GM18498 (cell line): ENCODE measurements around the gene GJB6.
"Not testable (repeated sequence)": the region's sequence is repeated elsewhere in the genome, so short reads cannot be mapped to it uniquely, and the experiment has no call there.

Source experiments
- ATAC-seq: cut with Tn5 transposase; IDR thresholded peaks from one replicate; pipeline ENCODE4 v1.9.1; 2021; ENCODE audit warnings: mild to moderate bottlenecking, moderate library complexity; ENCODE audit not compliant: unreplicated experiment

GJB6 gene

DNA sequence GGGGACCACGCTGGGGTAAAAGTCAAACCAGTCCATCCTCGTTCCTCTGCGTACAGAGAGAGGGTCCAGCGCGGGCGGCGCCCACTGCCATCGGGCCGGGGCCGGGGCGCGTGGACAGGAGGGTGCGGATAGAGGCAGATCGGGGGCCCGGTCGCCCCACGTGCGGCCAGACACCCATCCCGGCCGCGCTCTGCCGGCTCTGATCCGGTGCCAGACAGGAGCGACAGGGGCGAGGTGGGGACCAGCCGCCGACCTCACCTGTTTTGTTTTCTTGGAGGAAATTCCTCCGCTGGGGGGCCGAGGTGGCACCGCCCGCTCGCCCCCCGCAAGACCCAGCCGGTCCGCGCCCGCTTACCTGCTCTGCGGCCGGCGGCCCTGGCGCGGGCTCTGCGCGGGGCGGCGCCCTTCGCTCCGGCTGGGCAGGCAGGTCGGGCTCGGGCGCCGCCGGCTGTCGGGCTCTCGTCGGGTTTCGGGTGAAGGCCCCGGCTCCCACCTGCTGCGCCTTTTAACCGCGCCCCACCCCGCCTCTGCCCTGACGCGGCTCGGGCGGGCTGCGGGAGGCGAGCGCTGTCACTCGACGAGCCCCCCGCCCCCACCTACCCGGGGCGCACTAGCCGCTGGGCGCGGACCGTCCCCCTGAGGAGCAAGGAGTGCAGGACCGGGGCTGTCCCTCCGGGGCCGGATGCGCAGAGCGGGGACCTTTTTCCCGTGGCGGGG is at the start of gene GJB6:
Gene GJB6 (minus strand): TSS at position 481 of the 717 bp plus-strand sequence. CDS start 8,839 bp downstream, outside the sequence.
- ATAC-seq = no peak

DNA sequence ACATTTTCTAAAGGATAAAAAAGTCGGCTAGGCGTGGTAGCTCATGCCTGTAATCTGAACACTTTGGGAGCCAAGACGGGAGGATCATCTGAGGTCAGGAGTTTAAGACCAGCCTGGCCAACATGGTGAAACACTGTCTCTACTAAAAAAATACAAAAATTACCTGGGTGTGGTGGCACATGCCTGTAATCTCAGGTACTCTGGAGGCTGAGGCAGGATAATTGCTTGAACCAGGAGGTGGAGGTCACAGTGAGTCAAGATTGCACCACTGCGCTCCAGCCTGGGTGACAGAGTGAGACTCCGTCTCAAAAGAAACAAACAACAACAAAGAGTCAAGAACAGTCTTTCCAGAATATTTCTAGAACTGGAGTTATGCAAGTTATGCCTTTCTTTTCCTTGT is 44.8 kb upstream of the GJB6 start:
- ATAC-seq = not testable (repeated sequence)

DNA sequence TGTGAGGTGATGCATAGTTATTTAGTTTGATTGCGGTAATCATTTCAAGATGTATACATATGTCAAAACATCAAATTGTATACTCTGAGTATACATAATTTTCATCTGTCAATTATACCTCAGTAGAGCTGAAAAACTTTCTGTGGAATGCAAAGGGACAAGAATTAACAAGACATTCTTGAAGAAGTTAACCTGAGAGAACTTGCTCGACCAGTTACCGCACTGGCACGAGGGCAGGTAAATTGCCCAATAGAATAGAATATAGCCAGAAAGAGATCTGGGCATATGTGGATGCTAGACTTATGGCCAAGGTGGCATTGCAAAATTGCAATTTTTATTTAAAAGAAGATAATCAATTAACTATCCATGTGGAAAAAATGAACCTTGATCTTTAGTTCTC is 42.3 kb upstream of the GJB6 start:
- no peak for ATAC-seq

DNA sequence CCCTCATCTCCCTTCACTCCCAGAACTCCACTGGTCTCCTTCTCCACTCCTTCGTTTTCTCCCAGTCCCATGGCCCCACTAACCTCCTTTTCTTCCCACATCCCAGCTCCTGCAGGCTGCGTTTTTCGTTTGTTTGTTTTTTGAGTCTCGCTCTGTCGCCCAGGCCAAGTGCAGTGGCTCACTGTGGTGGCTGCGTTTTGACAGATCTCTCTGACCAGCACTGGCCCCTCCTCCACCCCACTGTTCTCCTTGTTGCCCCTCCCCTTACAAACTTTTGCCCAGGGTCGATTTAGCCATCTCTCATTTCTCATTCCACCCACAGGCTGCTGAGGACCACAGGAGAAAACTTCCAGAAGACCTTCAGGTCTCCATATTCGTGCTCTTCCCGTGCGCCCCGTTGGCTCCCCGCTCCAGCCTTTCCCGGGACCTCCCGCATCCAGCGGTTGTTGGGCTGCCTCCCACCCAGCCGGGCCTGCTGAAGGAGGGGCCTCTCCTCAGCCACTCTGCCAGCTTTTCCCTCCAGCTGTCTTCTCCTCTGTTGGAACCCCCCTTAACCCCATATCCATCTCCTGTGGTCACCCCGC is 40.6 kb upstream of the GJB6 start:
- ATAC-seq = no peak

DNA sequence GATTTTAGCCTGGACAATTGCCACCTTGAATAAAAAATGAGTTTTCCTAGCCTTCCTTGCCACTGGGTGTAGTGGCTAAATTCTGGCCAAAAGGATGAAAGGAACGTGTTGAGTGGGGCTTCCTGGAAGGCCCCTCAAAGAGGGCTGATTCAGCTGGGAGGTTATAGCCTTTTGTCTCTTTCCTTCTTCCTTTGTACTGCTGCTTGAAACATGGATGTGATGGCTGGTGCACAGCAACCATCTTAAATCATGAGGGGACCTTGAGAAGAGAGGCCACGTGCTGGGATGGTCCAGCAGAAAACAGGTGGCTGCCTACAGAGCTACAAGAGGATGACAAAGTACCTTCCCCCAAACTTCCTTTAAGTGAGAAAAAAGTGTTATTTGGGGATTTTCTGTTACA is 40.0 kb upstream of the GJB6 start:
- no peak for ATAC-seq

DNA sequence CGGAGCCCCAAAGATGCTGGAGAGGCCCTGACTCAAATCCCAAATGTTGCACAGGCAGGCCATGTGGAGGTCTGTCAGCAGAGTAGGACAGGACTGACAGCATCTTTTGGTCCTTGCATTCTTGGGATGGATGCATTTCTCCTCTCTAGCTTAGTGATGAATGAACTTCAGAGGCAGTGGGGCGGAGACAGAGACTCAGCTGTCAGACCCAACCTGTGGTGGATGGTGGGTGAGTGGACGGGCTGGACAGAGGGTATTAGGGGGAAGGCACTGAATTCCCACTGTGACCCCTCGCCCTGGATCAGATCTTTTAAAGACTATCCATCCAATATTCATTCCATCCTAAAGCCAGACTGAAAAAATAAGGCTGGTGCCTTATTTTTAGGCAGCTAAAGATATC is 39.3 kb upstream of the GJB6 start:
- ATAC-seq = no peak

DNA sequence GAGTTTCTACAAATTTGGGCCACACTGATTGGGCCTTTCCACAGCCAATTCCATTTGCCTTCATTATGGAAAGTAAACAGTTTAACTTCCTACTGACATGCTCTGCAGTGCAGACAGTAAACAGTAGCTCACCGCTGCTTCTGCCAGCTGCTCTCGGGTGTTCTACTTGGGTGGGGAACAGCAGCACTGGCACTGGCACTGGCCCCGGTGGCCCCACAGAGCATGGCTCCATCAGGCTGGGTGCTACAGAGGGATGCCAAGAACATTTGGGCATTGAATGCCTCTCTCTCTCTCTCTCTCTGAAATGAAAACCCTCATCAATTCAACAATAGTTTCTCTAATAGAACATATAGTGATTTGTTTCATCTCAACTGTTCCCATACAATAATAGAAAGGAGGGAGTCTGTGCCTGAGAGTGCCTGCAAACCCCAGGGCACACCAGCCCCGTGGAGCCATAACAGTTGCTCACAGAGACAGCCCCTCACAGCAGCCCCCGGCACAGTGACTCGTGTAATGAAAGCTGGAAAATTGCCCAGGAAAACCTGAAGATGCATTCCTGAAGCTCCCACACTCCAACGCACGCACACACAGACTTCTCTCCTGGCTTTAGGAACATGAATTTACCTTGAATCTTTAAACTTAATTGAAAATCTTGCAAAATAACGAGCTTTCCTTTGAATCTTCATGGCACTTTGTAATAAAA is 38.2 kb upstream of the GJB6 start:
- no peak for ATAC-seq

DNA sequence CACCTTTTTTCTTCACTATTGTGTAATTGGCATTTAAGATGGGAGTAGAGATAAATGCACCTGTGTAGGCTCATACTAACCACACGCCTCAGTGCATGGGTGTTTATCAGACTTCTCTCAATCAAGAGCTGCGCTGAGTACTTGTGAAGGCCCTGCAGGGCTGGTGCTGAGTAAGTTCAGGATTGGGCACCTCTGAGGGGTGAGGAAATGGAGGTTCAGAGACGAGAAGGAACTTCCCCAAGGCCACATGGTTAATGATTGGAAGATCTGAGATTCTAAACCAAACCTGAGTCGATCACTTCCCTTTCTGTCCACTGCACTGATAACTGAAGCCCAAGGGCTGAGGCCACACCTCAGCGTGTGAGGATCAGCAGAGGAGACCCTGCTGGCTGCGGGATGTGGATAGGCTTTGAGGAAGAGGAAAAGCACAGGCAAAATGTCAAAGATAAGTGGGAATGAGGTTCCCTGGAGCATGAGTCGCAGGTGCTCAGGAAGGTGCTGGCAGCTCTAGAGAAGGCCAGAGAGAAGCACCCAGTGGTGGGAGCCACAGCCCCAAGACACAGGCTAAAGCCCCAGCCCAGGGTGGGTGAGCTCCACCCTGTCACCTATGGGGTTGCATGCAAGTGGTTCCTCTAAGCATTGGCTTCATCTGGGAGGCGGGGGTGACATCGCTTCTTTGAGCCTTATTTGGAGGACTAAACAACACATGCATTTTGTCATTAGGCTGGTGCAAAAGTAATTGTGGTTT is 32.3 kb upstream of the GJB6 start:
- peak; percentile 97 for ATAC-seq

DNA sequence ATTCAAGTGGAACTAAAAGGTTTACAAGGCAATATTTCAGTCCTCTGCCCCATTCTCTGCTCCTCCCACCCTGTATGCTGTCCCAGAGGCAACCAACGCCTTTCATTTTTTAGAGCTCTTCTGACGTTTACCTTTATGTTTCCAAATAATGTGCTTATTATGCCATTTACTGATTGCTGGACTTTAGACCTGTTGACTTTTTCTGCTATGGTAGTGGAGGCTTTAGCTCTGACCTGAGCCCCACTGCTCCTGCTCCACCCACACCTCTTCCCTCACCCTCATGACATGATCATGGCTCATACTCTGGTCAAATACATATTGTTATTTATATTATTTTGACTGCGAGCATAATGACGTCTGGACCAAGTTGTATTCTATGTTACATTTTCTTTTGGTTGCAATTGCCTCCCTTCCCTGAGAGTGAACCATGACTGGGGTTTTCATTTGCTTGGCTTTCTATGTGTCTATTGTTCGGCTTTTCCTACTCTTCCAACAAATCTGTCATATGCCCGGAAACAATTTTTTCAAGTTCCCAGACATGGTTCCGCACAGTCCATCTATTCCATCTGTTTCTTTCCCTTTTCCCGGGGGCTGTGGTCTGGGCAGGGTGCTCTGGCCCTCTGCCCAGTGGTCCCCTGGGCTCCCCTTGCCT is 31.4 kb upstream of the GJB6 start:
- no peak for ATAC-seq

DNA sequence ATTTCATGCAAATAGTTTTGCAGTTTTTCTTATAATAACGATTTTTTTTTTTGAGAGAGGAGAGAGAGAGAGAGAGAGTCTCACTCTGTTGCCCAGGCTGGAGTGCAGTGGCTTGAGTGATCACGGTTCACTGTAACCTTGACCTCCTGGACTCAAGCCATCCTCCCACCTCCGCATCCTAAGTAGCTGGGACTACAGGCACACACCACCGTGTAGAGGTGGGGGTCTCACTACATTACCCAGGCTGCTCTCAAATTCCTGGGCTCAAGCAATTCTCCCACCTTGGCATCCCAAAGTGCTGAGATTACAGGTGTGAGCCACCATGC is 26.8 kb upstream of the GJB6 start:
- ATAC-seq = no peak

DNA sequence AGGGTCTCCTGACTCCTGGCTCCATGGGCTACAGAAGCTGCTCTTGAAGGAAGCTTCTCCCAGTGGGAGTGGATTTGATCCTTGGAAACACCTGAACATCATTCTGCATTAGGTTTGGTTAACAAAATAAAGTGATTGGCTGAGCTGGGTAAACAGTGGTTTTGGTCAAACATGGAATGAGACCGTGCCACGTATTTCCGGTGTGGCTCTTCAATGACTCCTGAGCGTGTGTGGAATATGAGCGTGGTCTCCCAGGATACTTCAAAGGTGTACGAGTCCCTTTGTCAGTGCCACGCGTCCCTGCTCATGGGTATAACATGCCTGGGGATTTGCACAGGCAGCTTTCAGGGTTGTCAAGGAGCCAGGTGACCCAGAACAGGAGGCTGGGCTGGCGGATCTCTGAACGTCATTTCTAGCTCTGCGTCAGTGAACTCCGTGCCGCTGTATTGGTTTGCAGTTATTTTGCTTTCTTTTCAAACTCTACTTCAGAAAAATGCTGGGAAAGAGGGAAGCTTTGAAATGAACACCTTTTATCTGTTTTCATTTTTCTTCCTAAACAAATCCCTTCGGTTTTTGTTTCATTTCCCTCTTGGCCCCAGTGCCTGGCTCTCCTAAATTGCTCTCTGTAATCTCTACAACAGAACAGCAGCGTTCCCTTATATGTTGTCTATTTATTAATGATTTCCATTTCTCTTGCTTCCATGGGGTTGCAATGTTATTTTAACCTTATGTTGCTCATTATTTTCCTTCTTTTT is 26.3 kb upstream of the GJB6 start:
- no peak for ATAC-seq

DNA sequence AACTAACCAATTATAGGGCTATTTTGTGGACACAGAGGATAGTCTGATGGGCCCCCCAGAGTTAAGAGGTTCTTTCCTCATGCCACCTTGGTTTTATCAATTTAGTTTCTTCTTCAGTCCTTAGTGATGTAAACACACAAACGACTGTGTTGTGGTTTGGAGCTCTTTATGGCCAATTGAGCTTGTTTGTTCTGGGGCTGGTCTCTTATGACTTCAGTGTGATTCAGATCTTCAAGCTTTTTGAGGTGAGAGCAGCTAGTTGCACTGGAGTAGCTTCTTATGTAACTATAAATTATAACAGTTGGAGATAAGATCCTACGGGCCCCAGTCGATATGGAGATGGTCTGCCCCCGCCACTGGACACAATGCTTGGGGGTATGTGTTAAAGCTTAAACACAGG is 22.0 kb upstream of the GJB6 start:
- ATAC-seq = no peak

DNA sequence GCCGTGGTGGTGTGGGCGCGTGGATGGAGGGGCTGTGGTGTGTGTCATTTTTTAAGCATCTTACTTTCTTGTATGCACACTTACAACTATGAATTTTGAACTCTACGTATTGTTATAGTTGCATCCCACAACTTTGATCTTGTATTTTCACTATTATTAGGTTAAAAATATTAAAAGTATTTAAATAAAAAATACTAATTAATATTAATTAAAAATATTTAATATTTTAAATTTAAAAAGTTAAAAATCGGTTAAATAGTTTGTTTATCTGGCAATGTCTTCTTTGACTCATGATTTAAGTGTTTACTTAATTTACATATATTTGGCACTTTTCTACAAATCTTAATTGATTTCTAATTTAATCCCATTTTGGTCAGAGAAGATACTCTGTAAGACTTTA is 17.8 kb upstream of the GJB6 start:
- no peak for ATAC-seq

DNA sequence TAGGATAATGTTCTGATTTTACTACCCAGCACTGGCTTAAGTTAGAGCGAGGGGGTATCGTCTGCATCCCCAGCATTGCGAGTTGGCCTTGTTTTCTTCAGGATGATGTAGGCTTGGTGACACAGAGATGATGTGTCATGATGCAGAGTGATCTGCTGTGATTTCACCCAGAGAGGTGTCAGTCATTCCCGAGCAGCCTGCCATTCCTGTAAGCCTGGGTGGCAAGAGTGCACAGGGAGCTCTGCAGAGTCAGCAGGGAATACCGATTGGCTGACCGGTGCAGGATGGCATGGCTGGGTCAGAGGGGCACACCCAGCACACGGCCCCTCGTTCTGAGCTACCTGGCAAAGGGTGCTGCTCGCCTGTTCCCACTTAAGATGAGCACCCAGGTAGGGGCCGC is 15.8 kb upstream of the GJB6 start:
- no peak for ATAC-seq

DNA sequence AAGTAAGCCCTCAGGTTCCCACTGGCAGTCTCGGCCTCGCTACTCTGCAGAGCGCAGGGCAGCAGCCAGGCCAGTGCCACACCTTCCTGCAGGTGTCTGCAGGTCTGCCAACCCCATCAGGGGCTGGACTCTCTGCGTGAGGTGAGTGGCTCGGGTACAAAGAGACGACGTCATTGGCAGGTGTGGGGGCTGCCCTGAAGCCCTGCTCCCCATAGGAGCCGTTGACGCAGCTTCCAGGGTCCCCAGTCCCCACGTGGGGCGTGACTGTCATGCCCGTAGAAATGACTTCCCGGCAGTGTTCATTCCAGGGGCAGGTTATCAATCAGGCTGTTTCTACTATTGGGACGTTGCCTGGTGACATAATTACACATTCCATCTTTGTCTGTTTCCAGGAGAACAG is 15.3 kb upstream of the GJB6 start:
- no peak for ATAC-seq

DNA sequence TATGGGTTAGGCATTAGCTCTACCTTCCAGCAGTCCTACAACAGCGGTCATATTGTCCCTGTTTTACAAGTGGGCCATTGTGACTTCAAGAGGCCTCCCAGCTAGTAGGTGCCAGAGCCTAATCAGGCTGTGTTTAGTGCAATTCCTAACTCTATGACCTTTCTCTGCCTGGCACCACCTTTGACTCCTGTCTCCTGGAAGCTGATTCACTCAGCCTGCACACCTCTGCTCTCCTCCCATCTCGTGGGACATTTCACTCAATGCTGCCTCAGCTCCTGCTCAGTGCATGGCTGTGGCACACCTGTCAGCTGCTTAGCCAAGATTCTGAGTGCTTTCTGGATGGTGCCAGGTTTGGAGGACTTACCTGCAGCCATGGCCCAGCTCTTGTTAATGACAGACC is 9.5 kb upstream of the GJB6 start:
- ATAC-seq = no peak

DNA sequence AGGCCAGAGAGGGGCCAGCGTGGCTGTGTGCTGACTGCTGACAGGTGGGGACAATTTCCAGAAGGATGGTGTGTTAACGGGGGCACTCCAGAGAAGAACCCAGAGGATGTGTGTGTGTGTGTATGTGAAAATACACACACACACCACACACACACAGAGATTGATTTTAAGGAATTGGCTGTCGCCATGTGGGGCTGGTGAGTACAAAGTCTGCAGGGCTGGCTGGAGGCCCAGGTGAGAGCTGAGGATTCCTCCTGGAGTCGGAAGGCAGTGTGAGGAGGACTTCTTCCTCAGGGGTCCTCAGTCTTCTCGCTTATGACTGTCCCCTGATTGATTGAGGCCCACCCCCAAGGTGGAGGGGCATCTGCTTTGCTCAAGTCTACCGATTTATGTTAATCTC is 7.6 kb upstream of the GJB6 start:
- no peak for ATAC-seq

DNA sequence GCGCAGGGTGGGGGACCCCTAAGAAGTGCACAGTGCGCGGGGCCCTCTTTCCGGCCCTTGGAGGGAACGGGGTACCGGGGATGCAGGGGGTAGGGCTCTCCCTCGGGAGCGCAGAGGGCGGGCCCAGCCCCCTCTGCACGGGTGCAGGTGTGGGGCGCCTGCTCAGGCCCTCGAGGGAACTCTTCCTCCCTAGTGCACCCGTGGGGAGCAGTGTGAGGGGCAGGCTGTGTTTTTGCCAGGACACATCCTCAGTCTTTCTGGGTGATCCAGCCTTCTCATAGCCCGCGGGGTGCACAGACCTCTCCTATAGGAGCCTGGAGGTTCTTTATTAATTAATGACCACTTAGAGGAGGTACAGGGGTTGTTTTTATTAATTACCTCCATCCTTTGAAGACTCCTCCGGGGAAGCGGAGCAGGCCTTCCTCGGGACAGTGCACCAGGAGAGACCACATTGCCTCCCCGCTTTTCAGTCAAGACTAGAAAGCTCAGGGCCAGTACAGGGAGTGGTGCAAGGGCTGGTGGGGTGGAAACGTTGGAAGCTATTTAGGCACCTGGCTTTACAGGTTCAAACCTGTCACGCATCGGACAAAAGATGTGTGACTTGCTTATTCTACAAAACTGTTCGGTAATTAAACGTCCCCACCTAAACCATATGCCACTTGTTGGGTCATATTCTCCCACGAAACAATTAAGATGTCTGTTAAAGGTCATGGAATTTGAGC is 598 bp upstream of the GJB6 start:
- no peak for ATAC-seq

DNA sequence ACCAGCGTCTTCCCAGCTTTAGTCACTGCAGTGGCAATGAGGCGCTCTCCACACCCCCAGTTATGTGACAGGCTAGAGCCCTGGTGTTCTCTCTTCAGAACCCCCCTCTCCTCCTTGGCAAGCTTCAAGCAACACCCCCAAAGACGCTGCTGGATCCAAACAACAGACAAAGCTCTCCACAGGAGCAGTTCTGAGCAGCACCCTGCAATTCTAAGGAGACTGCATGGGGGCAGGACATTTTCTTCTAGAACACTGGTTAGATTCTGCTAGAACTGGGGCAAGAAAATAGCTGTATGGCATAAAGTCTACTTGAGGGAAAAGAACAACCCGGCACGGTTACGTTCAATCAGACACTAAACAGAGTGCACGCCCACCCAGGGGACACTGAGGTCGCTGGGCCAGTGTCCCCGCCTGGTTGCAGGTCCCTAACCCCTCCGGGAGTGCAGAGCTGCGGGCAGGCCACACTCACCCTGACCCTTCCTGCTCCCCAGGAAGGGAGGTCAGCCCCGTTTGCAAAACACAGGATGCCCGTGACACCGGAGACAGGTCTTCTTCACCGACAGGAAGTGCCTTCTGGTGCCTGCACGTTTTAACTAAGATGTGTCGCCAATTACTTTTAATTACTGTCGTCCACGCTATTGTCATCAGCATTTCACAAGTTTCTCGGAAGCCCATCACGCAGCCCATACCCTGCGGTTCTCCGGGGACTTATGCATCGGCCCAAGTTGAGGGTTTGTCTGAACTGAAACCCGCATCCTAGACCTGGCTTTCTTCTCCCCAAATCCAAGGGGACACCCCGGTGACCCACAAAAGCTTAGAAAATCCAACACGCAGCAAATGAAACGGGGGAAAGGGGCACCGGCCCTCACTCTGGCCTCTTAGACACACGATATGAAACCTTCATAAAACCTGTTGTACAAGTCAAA is 943 bp downstream of the GJB6 start:
- ATAC-seq = no peak
